ENCODE results near the gene MLIP.
"Not testable (repeated sequence)": the region's sequence is repeated elsewhere in the genome, so short reads cannot be mapped to it uniquely, and the experiment has no call there.

The MLIP gene

DNA sequence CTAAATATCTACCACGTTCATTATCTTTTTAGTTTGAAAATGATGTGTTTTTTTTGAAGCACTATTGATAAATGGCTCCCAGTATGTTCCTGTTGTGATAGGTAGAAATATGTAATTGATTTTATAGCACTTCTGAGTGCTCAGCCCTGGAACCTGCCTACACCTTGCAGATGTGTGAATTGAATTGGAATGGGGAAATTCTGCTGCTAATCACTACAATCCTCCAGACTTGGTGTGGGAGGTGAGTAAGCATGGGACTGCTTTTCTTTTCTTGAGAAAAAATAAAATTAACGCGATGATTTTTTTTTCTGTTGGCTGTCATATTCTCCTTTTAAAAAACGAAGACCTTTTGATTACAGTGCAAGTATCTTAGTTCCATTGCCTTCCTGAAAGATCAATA, 37.1 kb upstream of the MLIP start:
- H3K27me3 ChIP-seq (ENCODE audit: low read depth, low read length): no peaks in the 10 kb centered on the region; the same call in 1 of the 2 replicates
- H3K79me2 ChIP-seq (ENCODE audit: low read length): no peaks in the 10 kb centered on the region
- H4K20me1 ChIP-seq (ENCODE audit: insufficient read depth, low read length): no peaks in the 10 kb centered on the region
- no peak for TF ChIP-seq EZH2phosphoT487 (IDR thresholded peaks at IDR 0.05; ENCODE audit: low read depth)
- TF ChIP-seq, protein P1, sequence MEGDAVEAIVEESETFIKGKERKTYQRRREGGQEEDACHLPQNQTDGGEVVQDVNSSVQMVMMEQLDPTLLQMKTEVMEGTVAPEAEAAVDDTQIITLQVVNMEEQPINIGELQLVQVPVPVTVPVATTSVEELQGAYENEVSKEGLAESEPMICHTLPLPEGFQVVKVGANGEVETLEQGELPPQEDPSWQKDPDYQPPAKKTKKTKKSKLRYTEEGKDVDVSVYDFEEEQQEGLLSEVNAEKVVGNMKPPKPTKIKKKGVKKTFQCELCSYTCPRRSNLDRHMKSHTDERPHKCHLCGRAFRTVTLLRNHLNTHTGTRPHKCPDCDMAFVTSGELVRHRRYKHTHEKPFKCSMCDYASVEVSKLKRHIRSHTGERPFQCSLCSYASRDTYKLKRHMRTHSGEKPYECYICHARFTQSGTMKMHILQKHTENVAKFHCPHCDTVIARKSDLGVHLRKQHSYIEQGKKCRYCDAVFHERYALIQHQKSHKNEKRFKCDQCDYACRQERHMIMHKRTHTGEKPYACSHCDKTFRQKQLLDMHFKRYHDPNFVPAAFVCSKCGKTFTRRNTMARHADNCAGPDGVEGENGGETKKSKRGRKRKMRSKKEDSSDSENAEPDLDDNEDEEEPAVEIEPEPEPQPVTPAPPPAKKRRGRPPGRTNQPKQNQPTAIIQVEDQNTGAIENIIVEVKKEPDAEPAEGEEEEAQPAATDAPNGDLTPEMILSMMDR (IDR thresholded peaks at IDR 0.05; ENCODE audit: low read depth, low read length): no peak
- peaks cover 39% of the 10 kb centered on the region for H3K4me1 ChIP-seq (ENCODE audit: low read length)
- H3K36me3 ChIP-seq (replicated peaks; ENCODE audit: low read depth, low read length): no peaks in the 10 kb centered on the region
- H2AFZ ChIP-seq (ENCODE audit: low read depth, low read length): no peak overlapping the region
- H3K9ac ChIP-seq (ENCODE audit: low read length): no peak overlapping the region
- H3K4me3 ChIP-seq (ENCODE audit: low read length): no peak overlapping the region
- H3K27ac ChIP-seq (ENCODE audit: low read length): no peak overlapping the region
- peak overlapping the region; percentile 53 for H3K4me2 ChIP-seq (ENCODE audit: low read length)
- H3K9me3 ChIP-seq (ENCODE audit: insufficient read depth, low read length): no peaks in the 10 kb centered on the region

DNA sequence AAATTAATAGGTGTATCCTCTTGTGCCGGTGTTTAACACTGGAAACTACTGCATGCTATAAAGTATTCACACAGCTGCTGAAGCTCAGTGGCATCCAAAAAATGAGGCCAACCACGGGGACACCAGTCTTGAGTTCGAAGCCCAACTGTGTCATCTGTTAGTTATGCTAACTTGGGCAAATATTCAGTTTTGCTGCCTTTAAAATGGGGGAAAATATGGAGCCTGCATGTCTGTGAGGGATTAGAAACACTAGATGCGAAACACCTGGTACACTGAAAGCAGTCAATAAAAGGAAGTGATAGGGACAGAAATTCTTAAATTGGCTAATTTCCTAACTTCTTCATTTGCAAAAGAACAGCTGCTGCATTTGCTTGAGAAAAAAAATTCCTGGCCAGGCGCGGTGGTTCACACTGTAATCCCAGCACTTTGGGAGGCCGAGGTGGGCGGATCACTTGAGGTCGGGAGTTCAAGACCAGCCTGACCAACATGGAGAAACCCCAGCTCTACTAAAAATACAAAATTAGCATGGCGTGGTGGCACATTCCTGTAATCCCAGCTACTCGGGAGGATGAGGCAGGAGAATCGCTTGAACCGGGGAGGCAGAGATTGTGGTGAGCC, 36.6 kb upstream of the MLIP start:
- Histone ChIP-seq H3K27ac (ENCODE audit: low read length) (no peak overlapping the region), H2AFZ (ENCODE audit: low read depth, low read length) (no peak overlapping the region), H3K4me1 (ENCODE audit: low read length) (peaks cover 39% of the 10 kb centered on the region), H3K79me2 (ENCODE audit: low read length) (no peaks in the 10 kb centered on the region), H3K27me3 (ENCODE audit: low read depth, low read length) (no peaks in the 10 kb centered on the region; the same call in 1 of the 2 replicates), H3K36me3 (replicated peaks; ENCODE audit: low read depth, low read length) (no peaks in the 10 kb centered on the region), H4K20me1 (ENCODE audit: insufficient read depth, low read length) (no peaks in the 10 kb centered on the region), H3K4me3 (ENCODE audit: low read length) (0 out of 2 replicates have a peak overlapping the region, but pooled peaks have one; percentile 11), H3K9ac (ENCODE audit: low read length) (no peak overlapping the region), H3K4me2 (ENCODE audit: low read length) (peak overlapping the region; percentile 53), H3K9me3 (ENCODE audit: insufficient read depth, low read length) (no peaks in the 10 kb centered on the region)
- TF ChIP-seq, protein P1 (IDR thresholded peaks at IDR 0.05; ENCODE audit: low read depth, low read length): no peak
- no peak for TF ChIP-seq EZH2phosphoT487 (IDR thresholded peaks at IDR 0.05; ENCODE audit: low read depth)

DNA sequence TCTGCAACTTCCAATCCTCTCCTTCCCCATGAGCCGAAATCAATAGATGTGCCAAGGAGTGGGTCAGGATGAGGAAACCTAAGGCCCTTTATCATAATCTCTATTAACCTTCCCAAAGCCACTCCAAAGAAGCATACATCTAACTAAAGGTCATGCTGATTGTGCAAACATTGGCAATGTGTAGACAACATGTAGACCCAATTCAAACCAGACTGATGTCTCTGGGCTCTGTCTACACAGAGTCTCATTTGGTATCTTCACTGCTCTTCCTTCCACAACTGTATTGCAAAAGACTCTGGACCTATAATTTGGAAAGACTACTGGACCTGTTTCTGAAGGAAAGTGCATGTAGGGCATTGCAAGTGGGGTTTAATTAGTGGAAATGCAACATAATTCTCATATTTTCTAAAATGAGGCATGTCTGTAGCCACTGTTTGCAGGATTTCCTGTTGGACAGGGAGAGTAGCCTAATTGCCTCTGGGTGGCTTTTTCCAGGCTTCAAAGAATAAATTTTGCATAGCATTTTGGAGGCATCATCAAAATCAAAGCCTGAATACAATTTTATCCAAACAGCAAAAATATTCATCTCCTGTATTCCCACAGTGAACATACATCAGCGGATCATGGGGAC, 35.0 kb upstream of the MLIP start:
- Histone ChIP-seq H3K4me2 (ENCODE audit: low read length) (no peak overlapping the region), H3K79me2 (ENCODE audit: low read length) (no peaks in the 10 kb centered on the region), H3K9ac (ENCODE audit: low read length) (no peak overlapping the region), H3K4me3 (ENCODE audit: low read length) (no peak overlapping the region), H4K20me1 (ENCODE audit: insufficient read depth, low read length) (no peaks in the 10 kb centered on the region), H2AFZ (ENCODE audit: low read depth, low read length) (no peak overlapping the region), H3K27ac (ENCODE audit: low read length) (no peak overlapping the region), H3K4me1 (ENCODE audit: low read length) (peaks cover 32% of the 10 kb centered on the region), H3K36me3 (replicated peaks; ENCODE audit: low read depth, low read length) (no peaks in the 10 kb centered on the region), H3K9me3 (ENCODE audit: insufficient read depth, low read length) (no peaks in the 10 kb centered on the region), H3K27me3 (ENCODE audit: low read depth, low read length) (no peaks in the 10 kb centered on the region; the same call in 1 of the 2 replicates)
- TF ChIP-seq, protein P1 (IDR thresholded peaks at IDR 0.05; ENCODE audit: low read depth, low read length): no peak
- TF ChIP-seq EZH2phosphoT487 (IDR thresholded peaks at IDR 0.05; ENCODE audit: low read depth): no peak

DNA sequence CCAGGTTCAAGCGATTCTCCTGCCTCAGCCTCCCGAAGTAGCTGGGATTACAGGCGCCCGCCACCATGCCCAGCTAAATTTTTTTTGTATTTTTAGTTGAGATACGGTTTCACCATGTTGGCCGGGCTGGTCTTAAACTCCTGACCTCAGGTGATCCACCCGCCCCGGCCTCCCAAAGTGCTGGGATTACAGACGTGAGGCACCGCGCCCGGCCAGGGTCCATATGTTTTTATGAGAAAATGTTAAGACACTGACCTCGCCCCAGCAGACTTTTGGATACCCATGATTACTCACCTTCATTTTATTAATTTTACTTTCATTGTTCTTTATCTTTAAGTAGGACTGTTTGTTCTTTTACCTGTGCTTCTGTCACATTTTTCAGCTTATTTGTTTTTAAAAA, 29.7 kb upstream of the MLIP start:
- H2AFZ ChIP-seq (ENCODE audit: low read depth, low read length); H3K4me3 ChIP-seq (ENCODE audit: low read length); H3K4me1 ChIP-seq (ENCODE audit: low read length); H3K27me3 ChIP-seq (ENCODE audit: low read depth, low read length); H3K4me2 ChIP-seq (ENCODE audit: low read length); H4K20me1 ChIP-seq (ENCODE audit: insufficient read depth, low read length); H3K36me3 ChIP-seq (replicated peaks; ENCODE audit: low read depth, low read length); H3K27ac ChIP-seq (ENCODE audit: low read length); H3K79me2 ChIP-seq (ENCODE audit: low read length); H3K9ac ChIP-seq (ENCODE audit: low read length); H3K9me3 ChIP-seq (ENCODE audit: insufficient read depth, low read length): not testable (repeated sequence)
